Measurements from ENCODE around the gene MRPS18A. TPM values are rescaled to one million over a fixed set of nuclear protein-coding genes. Genes with fewer than 3 reads are reported as not detected.

Gene MRPS18A
- total RNA-seq, 1 donor from 2014 or later, result 79.5 TPM

- Histone ChIP-seq H3K4me3 (ENCODE audit: low read depth, low read length) (no peak overlapping the region), H3K36me3 (ENCODE audit: control insufficient read depth, insufficient read depth, low read length) (peaks cover 18% of the 10 kb centered on the region), H3K27me3 (ENCODE audit: control insufficient read depth, insufficient read depth, low read length) (no peaks in the 10 kb centered on the region)
- TF ChIP-seq CTCF (IDR thresholded peaks at IDR 0.05; ENCODE audit: insufficient read depth, low read length, severe bottlenecking), result no peak
- DNase-seq (ENCODE audit: low read depth) (no peak), FAIRE-seq (no peak)
Observed at GRCh38 chr6:43670623-43670986, 17.0 kb downstream of the MRPS18A start.

GRCh38 chr6:43669922-43670622, 17.5 kb downstream of the MRPS18A start:
- FAIRE-seq (no peak), DNase-seq (ENCODE audit: low read depth) (peak; percentile 73)
- no peaks in the 10 kb centered on the region for H3K27me3 ChIP-seq (ENCODE audit: control insufficient read depth, insufficient read depth, low read length)
- H3K4me3 ChIP-seq (ENCODE audit: low read depth, low read length), result no peak overlapping the region
- TF ChIP-seq CTCF (IDR thresholded peaks at IDR 0.05; ENCODE audit: insufficient read depth, low read length, severe bottlenecking), result no peak
- H3K36me3 ChIP-seq (ENCODE audit: control insufficient read depth, insufficient read depth, low read length), result peaks cover 17% of the 10 kb centered on the region

- FAIRE-seq (no peak), DNase-seq (ENCODE audit: low read depth) (peak; percentile 43)
- Histone ChIP-seq H3K4me3 (ENCODE audit: low read depth, low read length) (no peak overlapping the region), H3K27me3 (ENCODE audit: control insufficient read depth, insufficient read depth, low read length) (no peaks in the 10 kb centered on the region), H3K36me3 (ENCODE audit: control insufficient read depth, insufficient read depth, low read length) (peaks cover 12% of the 10 kb centered on the region)
- no peak for TF ChIP-seq CTCF (IDR thresholded peaks at IDR 0.05; ENCODE audit: insufficient read depth, low read length, severe bottlenecking)
Observed at GRCh38 chr6:43669050-43669921, 18.3 kb downstream of the MRPS18A start.

GRCh38 chr6:43668151-43669028, 19.2 kb downstream of the MRPS18A start:
- Histone ChIP-seq H3K27me3 (ENCODE audit: control insufficient read depth, insufficient read depth, low read length) (no peaks in the 10 kb centered on the region), H3K4me3 (ENCODE audit: low read depth, low read length) (no peak overlapping the region), H3K36me3 (ENCODE audit: control insufficient read depth, insufficient read depth, low read length) (peaks cover 7% of the 10 kb centered on the region)
- FAIRE-seq, result no peak
- peak; percentile 82 for TF ChIP-seq CTCF (IDR thresholded peaks at IDR 0.05; ENCODE audit: insufficient read depth, low read length, severe bottlenecking)
- DNase-seq (ENCODE audit: low read depth), result peak; percentile 89

GRCh38 chr6:43667245-43668150, 20.1 kb downstream of the MRPS18A start:
- FAIRE-seq, result no peak
- Histone ChIP-seq H3K27me3 (ENCODE audit: control insufficient read depth, insufficient read depth, low read length) (no peaks in the 10 kb centered on the region), H3K36me3 (ENCODE audit: control insufficient read depth, insufficient read depth, low read length) (peaks cover 6% of the 10 kb centered on the region), H3K4me3 (ENCODE audit: low read depth, low read length) (no peak overlapping the region)
- peak; percentile 65 for DNase-seq (ENCODE audit: low read depth)
- peak; percentile 97 for TF ChIP-seq CTCF (IDR thresholded peaks at IDR 0.05; ENCODE audit: insufficient read depth, low read length, severe bottlenecking)

All from bronchial epithelial cell (primary cell).